CD4-positive, alpha-beta T cell (primary cell): ENCODE measurements around the gene LANCL2. TPM values are rescaled to one million over a fixed set of nuclear protein-coding genes. Genes with fewer than 3 reads are reported as not detected.

ENCODE experiments used
- ATAC-seq: fragments of 200-7000 bp; cut with Tn5 transposase; one replicate; pipeline ENCODE4 v1.10.0; 2022; ENCODE audit warnings: mild to moderate bottlenecking; ENCODE audit not compliant: poor library complexity
- CTCF ChIA-PET: fragments of 350-600 bp; sonication (Branson Sonifier 250); formaldehyde crosslinking; loops from one replicate; lab custom pipeline; 2021; ENCODE audit warnings: antibody characterized with exemption, inconsistent platforms; lab: Charles Lee
- POLR2A ChIA-PET: fragments of 350-600 bp; sonication (Branson Sonifier 250); formaldehyde crosslinking; loops from one replicate; lab custom pipeline; 2021; ENCODE audit warnings: antibody characterized with exemption, inconsistent platforms; lab: Charles Lee
- DNase-seq, 14 experiments: peaks; one replicate each; pipeline ENCODE4 v3.0.0-alpha.2; 2013 to 2020; ENCODE audit warnings: mixed read lengths in 2 of 14
- H3K27ac ChIP-seq, 2 donors: one replicate each; pipeline versions ENCODE4 v1.5.1 to v1.7.0; 2013; ENCODE audit warnings: low read length in 2 of 2, low read depth in 1 of 2, mild to moderate bottlenecking in 1 of 2
- H3K27me3 ChIP-seq, 2 experiments: 1 replicate in 1 of 2; 2 replicates in 1 of 2; pipeline versions ENCODE4 v1.6.1 to v1.7.0; 2013; ENCODE audit warnings: low read length in 2 of 2, control low read depth in 1 of 2, mild to moderate bottlenecking in 1 of 2, moderate library complexity in 1 of 2; ENCODE audit not compliant: insufficient read depth in 2 of 2, control insufficient read depth in 1 of 2
- H3K36me3 ChIP-seq: one replicate; pipeline ENCODE4 v1.6.1; 2013; ENCODE audit warnings: low read length, control low read depth; ENCODE audit not compliant: insufficient read depth
- H3K4me1 ChIP-seq: one replicate; pipeline ENCODE4 v1.6.1; 2013; ENCODE audit warnings: low read length, control low read depth; ENCODE audit not compliant: insufficient read depth
- H3K4me3 ChIP-seq: one replicate; pipeline ENCODE4 v1.5.1; 2013; ENCODE audit warnings: mild to moderate bottlenecking, low read length, moderate library complexity
- H3K9me3 ChIP-seq, 2 experiments: 1 replicate in 1 of 2; 2 replicates in 1 of 2; pipeline versions ENCODE4 v1.6.1 to v1.7.0; 2013; ENCODE audit warnings: low read length in 2 of 2, mild to moderate bottlenecking in 2 of 2, control low read depth in 1 of 2, moderate library complexity in 1 of 2; ENCODE audit not compliant: control insufficient read depth in 1 of 2, insufficient read depth in 1 of 2
- H3K27ac Mint-ChIP-seq: one replicate; pipeline ENCODE4 v1.8.0; 2020; ENCODE audit warnings: mixed read lengths
- H3K27me3 Mint-ChIP-seq: one replicate; pipeline ENCODE4 v1.8.0; 2021; ENCODE audit warnings: mixed read lengths
- H3K36me3 Mint-ChIP-seq: one replicate; pipeline ENCODE4 v1.8.0; 2021; ENCODE audit warnings: low read depth, mixed read lengths
- H3K4me1 Mint-ChIP-seq: one replicate; pipeline ENCODE4 v1.8.0; 2021; ENCODE audit warnings: low read depth, mixed read lengths
- H3K4me3 Mint-ChIP-seq: one replicate; pipeline ENCODE4 v1.8.0; 2020; ENCODE audit warnings: mild to moderate bottlenecking, mixed read lengths
- H3K9me3 Mint-ChIP-seq: one replicate; pipeline ENCODE4 v1.8.0; 2020; ENCODE audit warnings: mixed read lengths
- CTCF ChIP-seq: fragments of 200-600 bp; IDR thresholded peaks from one replicate; pipeline ENCODE4 v1.8.0; 2022; ENCODE audit warnings: antibody characterized with exemption, mild to moderate bottlenecking
- intact Hi-C, 2 experiments: fragments of 100-400 bp; cut with DNase I in 1 of 2; cut with micrococcal nuclease in 1 of 2; formaldehyde crosslinking; loops; one replicate each; pipeline versions ENCODE4 v1.15.1 to v1.9.0; 2023 to 2025; cut with DNase I, micrococcal nuclease
- total RNA-seq, 174 experiments: library from RNA in 2 of 174; stranded (reverse) in 2 of 174; gene quantifications; one replicate each; pipeline ENCODE4 v1.2.3 and lab custom pipeline; 2021 to 2026

The LANCL2 gene
- total RNA-seq, 2 experiments from 2014 or later = 7.1 to 9.0 TPM

- peaks cover 68% of the 10 kb centered on the region for H3K4me1 ChIP-seq
Observed at GRCh38 chr7:55478700-55479099, 113.6 kb downstream of the LANCL2 start.

GRCh38 chr7:55481155-55481554 lies 116.0 kb downstream of the LANCL2 start:
- peaks cover 36% of the 10 kb centered on the region for H3K36me3 ChIP-seq
- no peak for ATAC-seq
- no peaks in the 10 kb centered on the region for H3K27me3 ChIP-seq
- DNase-seq = peak in 1 of 14 experiments; percentile 1
- peaks cover 58% of the 10 kb centered on the region for H3K4me1 ChIP-seq
- peak overlapping the region in 1 of 2 donors; percentile 4 for H3K27ac ChIP-seq
- Mint-ChIP-seq H3K27ac (peak overlapping the region; percentile 73), H3K9me3 (no peaks in the 10 kb centered on the region), H3K36me3 (peaks cover 55% of the 10 kb centered on the region), H3K4me3 (no peak overlapping the region), H3K4me1 (peaks cover 83% of the 10 kb centered on the region), H3K27me3 (no peaks in the 10 kb centered on the region)
- intact Hi-C loops = no loop called here
- ChIA-PET POLR2A (no interaction called here), CTCF (no interaction called here)
- H3K9me3 ChIP-seq = no peaks in the 10 kb centered on the region
- no peak for TF ChIP-seq CTCF
- H3K4me3 ChIP-seq = no peak overlapping the region

More at GRCh38 chr7:55478700-55479099, 113.6 kb downstream of the LANCL2 start:
- Mint-ChIP-seq H3K4me1 (peaks cover 90% of the 10 kb centered on the region), H3K27me3 (no peaks in the 10 kb centered on the region), H3K4me3 (no peak overlapping the region), H3K9me3 (no peaks in the 10 kb centered on the region), H3K27ac (peak overlapping the region; percentile 94), H3K36me3 (peaks cover 58% of the 10 kb centered on the region)
- ChIA-PET CTCF (no interaction called here), POLR2A (interaction anchor here (1.0 kb wide), 2 partner anchors 9 to 113 kb away, joined by 3 to 4 read pairs; no protein-coding TSS in a partner anchor)
- intact Hi-C loops = loop anchor here in 1 of 2 experiments (5.0 kb wide), 1 partner anchor 106 kb away; no protein-coding TSS in a partner anchor
- no peak for TF ChIP-seq CTCF
- H3K4me3 ChIP-seq = no peak overlapping the region
- ATAC-seq = no peak
- DNase-seq = peak in 1 of 14 experiments; percentile 0
- no peaks in the 10 kb centered on the region for H3K27me3 ChIP-seq
- peaks cover 14% of the 10 kb centered on the region for H3K36me3 ChIP-seq
- H3K9me3 ChIP-seq = no peaks in the 10 kb centered on the region
- no peak overlapping the region for H3K27ac ChIP-seq

DNA sequence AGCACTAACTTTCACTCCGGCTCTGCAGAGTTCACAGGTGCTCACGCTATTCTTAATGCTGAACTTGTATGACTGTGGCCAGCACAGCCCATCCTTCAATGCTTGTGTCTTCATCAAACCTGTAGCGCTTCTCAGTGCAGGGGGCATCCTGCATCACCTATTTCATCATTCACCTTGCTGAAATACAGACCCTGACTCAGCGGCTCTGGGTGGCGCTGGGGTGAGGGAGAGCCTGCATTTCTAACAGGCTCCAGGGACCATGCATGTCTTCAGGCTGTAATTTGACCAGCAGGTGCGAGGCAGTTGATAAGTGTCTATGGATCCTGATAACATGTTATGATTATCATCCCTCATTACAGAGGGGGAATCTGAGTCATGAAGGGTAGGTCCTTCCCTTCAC lies 117.9 kb downstream of the LANCL2 start:
- peaks cover 42% of the 10 kb centered on the region for H3K4me1 ChIP-seq
- H3K27ac ChIP-seq = no peak overlapping the region
- Mint-ChIP-seq H3K9me3 (no peaks in the 10 kb centered on the region), H3K4me3 (no peak overlapping the region), H3K36me3 (peaks cover 60% of the 10 kb centered on the region), H3K4me1 (peaks cover 83% of the 10 kb centered on the region), H3K27me3 (no peaks in the 10 kb centered on the region), H3K27ac (peak overlapping the region; percentile 70)
- no peaks in the 10 kb centered on the region for H3K27me3 ChIP-seq
- ATAC-seq (no peak), DNase-seq (peak in 1 of 14 experiments; percentile 1)
- intact Hi-C loops = no loop called here
- TF ChIP-seq CTCF = no peak
- H3K9me3 ChIP-seq = no peaks in the 10 kb centered on the region
- CTCF ChIA-PET = no interaction called here
- H3K4me3 ChIP-seq = no peak overlapping the region
- POLR2A ChIA-PET = no interaction called here
- peaks cover 39% of the 10 kb centered on the region for H3K36me3 ChIP-seq

Other genes starting within 250 kb of the LANCL2 start
- 10 to 100 TPM; 49.6 to 53.1 TPM for gene VOPP1, start 207.2 kb downstream of the LANCL2 start, total RNA-seq